ENCODE measurements around the gene GTPBP8.
A peak's percentile ranks its signal among the peaks of the same experiment; 100 is the strongest.

GTPBP8 gene

GRCh38 chr3:112990672-112991602 lies at the start of gene GTPBP8:
TSS of gene GTPBP8 (plus strand) at chr3:112990984. CDS start at chr3:112991000, 16 bp downstream.
- Histone ChIP-seq H3K4me1 (ENCODE audit: control insufficient read depth, insufficient read depth, low read length) (peaks cover 15% of the 10 kb centered on the region; the same call in 1 of the 2 replicates), H3K36me3 (ENCODE audit: control insufficient read depth, insufficient read depth, low read length) (0 out of 2 replicates have a peak, but pooled peaks cover 6% of the 10 kb centered on the region), H3K27ac (ENCODE audit: low read depth, low read length) (peak within 1 kb of the TSS; percentile 97), H3K27me3 (ENCODE audit: control insufficient read depth, insufficient read depth, low read length) (no peaks in the 10 kb centered on the region), H3K4me3 (ENCODE audit: low read depth, low read length) (peak within 1 kb of the TSS; percentile 76), H3K9me3 (ENCODE audit: control insufficient read depth, insufficient read depth, low read length) (no peaks in the 10 kb centered on the region), H3K9ac (ENCODE audit: low read depth, low read length) (peak within 1 kb of the TSS; percentile 95)

- Histone ChIP-seq H3K36me3 (ENCODE audit: control insufficient read depth, insufficient read depth, low read length) (no peaks in the 10 kb centered on the region), H3K9ac (ENCODE audit: low read depth, low read length) (no peak overlapping the region), H3K9me3 (ENCODE audit: control insufficient read depth, insufficient read depth, low read length) (no peaks in the 10 kb centered on the region), H3K4me1 (ENCODE audit: control insufficient read depth, insufficient read depth, low read length) (0 out of 2 replicates have a peak, but pooled peaks cover 4% of the 10 kb centered on the region), H3K27ac (ENCODE audit: low read depth, low read length) (no peak overlapping the region), H3K4me3 (ENCODE audit: low read depth, low read length) (no peak overlapping the region), H3K27me3 (ENCODE audit: control insufficient read depth, insufficient read depth, low read length) (no peaks in the 10 kb centered on the region)
Measured at GRCh38 chr3:112948346-112948838, 42.4 kb upstream of the GTPBP8 start.

- Histone ChIP-seq H3K36me3 (ENCODE audit: control insufficient read depth, insufficient read depth, low read length) (no peaks in the 10 kb centered on the region), H3K9me3 (ENCODE audit: control insufficient read depth, insufficient read depth, low read length) (no peaks in the 10 kb centered on the region), H3K9ac (ENCODE audit: low read depth, low read length) (no peak overlapping the region), H3K4me1 (ENCODE audit: control insufficient read depth, insufficient read depth, low read length) (peaks cover 11% of the 10 kb centered on the region; the same call in 1 of the 2 replicates), H3K27me3 (ENCODE audit: control insufficient read depth, insufficient read depth, low read length) (no peaks in the 10 kb centered on the region), H3K4me3 (ENCODE audit: low read depth, low read length) (no peak overlapping the region), H3K27ac (ENCODE audit: low read depth, low read length) (no peak overlapping the region)
Measured at GRCh38 chr3:112956351-112956750, 34.4 kb upstream of the GTPBP8 start.

GRCh38 chr3:112958811-112959560 lies 31.8 kb upstream of the GTPBP8 start:
- Histone ChIP-seq H3K36me3 (ENCODE audit: control insufficient read depth, insufficient read depth, low read length) (no peaks in the 10 kb centered on the region), H3K9me3 (ENCODE audit: control insufficient read depth, insufficient read depth, low read length) (peaks cover 8% of the 10 kb centered on the region), H3K27ac (ENCODE audit: low read depth, low read length) (no peak overlapping the region), H3K27me3 (ENCODE audit: control insufficient read depth, insufficient read depth, low read length) (no peaks in the 10 kb centered on the region), H3K9ac (ENCODE audit: low read depth, low read length) (no peak overlapping the region), H3K4me3 (ENCODE audit: low read depth, low read length) (no peak overlapping the region), H3K4me1 (ENCODE audit: control insufficient read depth, insufficient read depth, low read length) (peaks cover 11% of the 10 kb centered on the region; the same call in 1 of the 2 replicates)

- Histone ChIP-seq H3K27ac (ENCODE audit: low read depth, low read length) (no peak overlapping the region), H3K36me3 (ENCODE audit: control insufficient read depth, insufficient read depth, low read length) (no peaks in the 10 kb centered on the region), H3K27me3 (ENCODE audit: control insufficient read depth, insufficient read depth, low read length) (no peaks in the 10 kb centered on the region), H3K9ac (ENCODE audit: low read depth, low read length) (no peak overlapping the region), H3K4me3 (ENCODE audit: low read depth, low read length) (no peak overlapping the region), H3K4me1 (ENCODE audit: control insufficient read depth, insufficient read depth, low read length) (peaks cover 11% of the 10 kb centered on the region; the same call in 1 of the 2 replicates), H3K9me3 (ENCODE audit: control insufficient read depth, insufficient read depth, low read length) (peaks cover 11% of the 10 kb centered on the region)
Measured at GRCh38 chr3:112963683-112964082, 27.1 kb upstream of the GTPBP8 start.

- no peak overlapping the region for H3K27ac ChIP-seq (ENCODE audit: low read depth, low read length)
- H3K4me3 ChIP-seq (ENCODE audit: low read depth, low read length) = no peak overlapping the region
- H3K9ac ChIP-seq (ENCODE audit: low read depth, low read length) = no peak overlapping the region
Measured at GRCh38 chr3:112965656-112966055, 25.1 kb upstream of the GTPBP8 start.

GRCh38 chr3:112966633-112967032 lies 24.2 kb upstream of the GTPBP8 start:
- H3K4me1 ChIP-seq (ENCODE audit: control insufficient read depth, insufficient read depth, low read length) = no peaks in the 10 kb centered on the region
- no peaks in the 10 kb centered on the region for H3K36me3 ChIP-seq (ENCODE audit: control insufficient read depth, insufficient read depth, low read length)
- no peak overlapping the region for H3K4me3 ChIP-seq (ENCODE audit: low read depth, low read length)
- no peak overlapping the region for H3K9ac ChIP-seq (ENCODE audit: low read depth, low read length)
- no peaks in the 10 kb centered on the region for H3K27me3 ChIP-seq (ENCODE audit: control insufficient read depth, insufficient read depth, low read length)
- H3K9me3 ChIP-seq (ENCODE audit: control insufficient read depth, insufficient read depth, low read length) = peaks cover 11% of the 10 kb centered on the region
- H3K27ac ChIP-seq (ENCODE audit: low read depth, low read length) = no peak overlapping the region

More at GRCh38 chr3:112965656-112966055, 25.1 kb upstream of the GTPBP8 start:
- no peaks in the 10 kb centered on the region for H3K4me1 ChIP-seq (ENCODE audit: control insufficient read depth, insufficient read depth, low read length)
- no peaks in the 10 kb centered on the region for H3K36me3 ChIP-seq (ENCODE audit: control insufficient read depth, insufficient read depth, low read length)
- H3K9me3 ChIP-seq (ENCODE audit: control insufficient read depth, insufficient read depth, low read length) = peaks cover 11% of the 10 kb centered on the region
- no peaks in the 10 kb centered on the region for H3K27me3 ChIP-seq (ENCODE audit: control insufficient read depth, insufficient read depth, low read length)

GRCh38 chr3:112967425-112967824 lies 23.4 kb upstream of the GTPBP8 start:
- Histone ChIP-seq H3K36me3 (ENCODE audit: control insufficient read depth, insufficient read depth, low read length) (no peaks in the 10 kb centered on the region), H3K4me3 (ENCODE audit: low read depth, low read length) (no peak overlapping the region), H3K4me1 (ENCODE audit: control insufficient read depth, insufficient read depth, low read length) (no peaks in the 10 kb centered on the region), H3K9me3 (ENCODE audit: control insufficient read depth, insufficient read depth, low read length) (peaks cover 11% of the 10 kb centered on the region), H3K27ac (ENCODE audit: low read depth, low read length) (no peak overlapping the region), H3K27me3 (ENCODE audit: control insufficient read depth, insufficient read depth, low read length) (no peaks in the 10 kb centered on the region), H3K9ac (ENCODE audit: low read depth, low read length) (no peak overlapping the region)

GRCh38 chr3:112967828-112968227 lies 23.0 kb upstream of the GTPBP8 start:
- Histone ChIP-seq H3K27ac (ENCODE audit: low read depth, low read length) (no peak overlapping the region), H3K4me3 (ENCODE audit: low read depth, low read length) (no peak overlapping the region)

GRCh38 chr3:112972158-112972557 lies 18.6 kb upstream of the GTPBP8 start:
- Histone ChIP-seq H3K9ac (ENCODE audit: low read depth, low read length) (no peak overlapping the region), H3K4me1 (ENCODE audit: control insufficient read depth, insufficient read depth, low read length) (no peaks in the 10 kb centered on the region), H3K27ac (ENCODE audit: low read depth, low read length) (no peak overlapping the region), H3K9me3 (ENCODE audit: control insufficient read depth, insufficient read depth, low read length) (no peaks in the 10 kb centered on the region), H3K36me3 (ENCODE audit: control insufficient read depth, insufficient read depth, low read length) (no peaks in the 10 kb centered on the region), H3K27me3 (ENCODE audit: control insufficient read depth, insufficient read depth, low read length) (no peaks in the 10 kb centered on the region), H3K4me3 (ENCODE audit: low read depth, low read length) (no peak overlapping the region)

More at GRCh38 chr3:112967828-112968227, 23.0 kb upstream of the GTPBP8 start:
- Histone ChIP-seq H3K4me1 (ENCODE audit: control insufficient read depth, insufficient read depth, low read length) (no peaks in the 10 kb centered on the region), H3K9ac (ENCODE audit: low read depth, low read length) (no peak overlapping the region), H3K9me3 (ENCODE audit: control insufficient read depth, insufficient read depth, low read length) (peaks cover 11% of the 10 kb centered on the region), H3K36me3 (ENCODE audit: control insufficient read depth, insufficient read depth, low read length) (no peaks in the 10 kb centered on the region), H3K27me3 (ENCODE audit: control insufficient read depth, insufficient read depth, low read length) (no peaks in the 10 kb centered on the region)

Measured in HUES48 (cell line).